T follicular helper cell (primary cell): ENCODE measurements around the gene RNF130.
"Not testable (repeated sequence)": the region's sequence is repeated elsewhere in the genome, so short reads cannot be mapped to it uniquely, and the experiment has no call there.

Experiments used
- DNase-seq: peaks from one replicate; pipeline ENCODE4 v3.0.0-alpha.2; 2020; ENCODE audit warnings: low read depth

The RNF130 gene

GRCh38 chr5:180103487-180104167 is 32.1 kb upstream of the RNF130 start:
- DNase-seq = no peak

GRCh38 chr5:180102636-180103035 is 31.1 kb upstream of the RNF130 start:
- DNase-seq = no peak

DNA sequence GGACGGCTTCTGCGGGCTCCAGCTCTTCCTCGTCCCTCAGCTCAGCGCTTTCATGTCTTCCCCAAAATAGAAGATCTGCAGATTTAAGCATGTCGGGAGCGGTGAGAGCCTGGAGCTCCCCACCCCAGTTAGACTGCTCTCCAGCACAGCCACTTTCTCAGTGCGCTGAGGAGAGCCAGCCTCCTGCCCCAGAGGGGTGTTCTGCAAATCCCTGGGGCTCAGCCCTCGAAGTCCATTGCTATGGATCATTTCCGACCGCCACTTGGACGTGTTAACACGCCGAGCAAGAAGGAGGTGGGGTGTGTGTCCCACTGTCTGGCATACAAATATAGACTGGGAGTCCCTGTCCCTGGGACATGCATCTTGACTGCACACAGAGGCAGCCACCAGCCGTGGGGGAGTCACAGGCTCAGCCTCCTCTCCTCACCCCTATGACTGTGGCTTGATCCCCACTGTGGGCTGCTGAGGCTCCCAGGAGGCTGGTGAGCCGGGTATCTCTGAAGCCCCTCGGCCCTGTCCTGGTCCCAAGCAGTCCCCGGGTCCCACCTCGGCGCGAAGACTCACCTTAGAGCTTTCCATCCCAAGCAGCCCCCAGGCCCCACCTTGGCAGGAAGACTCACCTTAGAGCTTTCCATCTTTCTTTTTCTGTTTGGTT is 30.0 kb upstream of the RNF130 start:
- no peak for DNase-seq

DNA sequence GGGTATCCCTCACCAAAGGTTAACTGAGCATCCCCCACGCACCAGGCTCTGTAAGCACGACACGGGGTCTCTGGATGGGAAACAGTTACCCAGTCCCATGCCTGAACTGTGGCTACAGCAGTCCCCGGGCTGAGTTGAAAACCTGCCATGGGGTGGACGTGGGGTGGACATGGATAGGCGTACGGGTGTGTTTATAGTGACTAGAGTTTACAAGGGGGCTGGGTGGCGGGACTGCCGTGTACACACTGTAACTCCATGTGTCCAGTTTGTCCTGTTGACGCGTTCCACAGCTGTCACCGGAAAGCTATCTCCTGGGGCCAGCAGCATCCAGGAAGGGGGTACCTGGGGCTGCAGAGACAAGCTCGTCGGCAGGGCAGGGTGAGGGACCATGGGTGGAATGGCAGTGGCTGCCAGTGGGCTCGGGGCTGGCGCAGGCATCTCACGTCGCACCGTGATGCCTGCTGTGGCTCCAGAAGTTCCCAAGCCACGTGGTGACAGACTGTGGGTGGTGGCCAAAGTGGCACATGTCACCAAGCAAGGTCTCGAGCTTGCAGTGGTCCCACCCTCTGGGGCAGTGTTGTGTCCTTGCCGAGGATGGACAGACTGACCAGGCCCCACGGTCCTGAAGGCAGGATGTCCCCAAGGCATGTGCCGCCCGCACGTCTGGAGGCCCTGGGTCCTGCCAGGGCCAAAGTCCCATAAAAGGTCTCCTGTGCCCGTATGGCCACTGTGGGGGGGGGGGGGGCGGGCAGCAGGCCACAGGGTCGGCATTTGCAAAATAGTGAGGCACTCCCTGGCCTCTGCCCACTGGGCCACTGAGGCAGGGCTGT is 29.3 kb upstream of the RNF130 start:
- DNase-seq = no peak

- no peak for DNase-seq
Observed at GRCh38 chr5:180099733-180100611, 28.4 kb upstream of the RNF130 start.

DNA sequence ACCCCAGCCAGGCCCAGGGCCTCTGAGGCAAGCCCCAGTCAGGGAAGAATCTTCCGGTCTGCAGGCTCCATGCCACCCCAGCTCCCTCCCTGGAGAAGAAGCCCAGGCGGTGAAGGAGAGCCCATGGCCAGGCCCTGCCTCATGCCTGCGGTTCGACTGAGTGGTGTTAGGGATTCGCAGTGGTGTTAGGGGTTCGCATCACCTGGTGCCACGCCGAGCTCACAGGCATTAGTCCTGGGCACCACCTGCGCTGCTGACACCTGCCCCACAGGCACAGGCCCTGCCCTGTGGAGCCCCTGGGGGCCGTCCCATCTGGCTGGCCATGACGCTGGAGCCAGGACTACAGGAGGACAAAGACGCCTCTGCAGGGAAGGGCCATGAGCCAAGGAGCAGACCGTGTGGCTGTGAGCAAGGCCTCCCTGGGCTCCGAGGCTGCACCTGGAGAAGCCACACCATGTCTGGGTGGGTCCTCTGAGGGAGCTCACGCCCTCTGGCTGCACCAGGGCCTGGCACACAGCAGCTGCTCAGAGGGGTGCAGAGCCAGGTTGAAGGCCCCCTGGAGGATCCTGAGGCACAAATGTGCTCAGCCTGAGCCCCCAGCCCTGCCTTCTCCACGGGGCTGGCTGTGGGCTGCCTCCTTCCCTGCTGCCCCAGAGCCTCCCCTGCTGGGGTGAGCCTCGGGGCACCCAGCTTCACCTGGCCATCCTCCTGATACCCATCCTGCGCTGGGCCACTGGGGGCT is 27.6 kb upstream of the RNF130 start:
- no peak for DNase-seq

DNA sequence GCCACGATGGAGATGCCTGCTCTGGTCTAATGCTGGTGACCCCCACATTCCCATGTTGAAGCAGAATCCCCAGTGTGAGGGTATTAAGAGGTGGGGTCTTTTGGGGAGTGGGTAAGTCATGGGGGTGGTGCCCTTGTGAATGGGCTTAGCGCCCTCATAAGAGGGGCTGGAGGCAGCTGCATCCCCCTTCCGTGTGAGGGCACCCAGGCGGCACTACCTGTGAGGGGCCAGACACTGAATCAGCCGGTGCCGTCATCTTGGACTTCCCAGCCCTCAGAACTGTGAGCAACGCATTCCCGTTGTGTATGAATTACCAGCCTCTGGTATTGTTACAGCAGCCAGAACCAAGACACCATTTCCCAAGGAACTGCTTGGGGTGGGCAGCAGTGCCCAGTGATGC is 27.0 kb upstream of the RNF130 start:
- no peak for DNase-seq

GRCh38 chr5:180097926-180098325 is 26.4 kb upstream of the RNF130 start:
- DNase-seq = no peak

GRCh38 chr5:180097163-180097894 is 25.8 kb upstream of the RNF130 start:
- no peak for DNase-seq

DNA sequence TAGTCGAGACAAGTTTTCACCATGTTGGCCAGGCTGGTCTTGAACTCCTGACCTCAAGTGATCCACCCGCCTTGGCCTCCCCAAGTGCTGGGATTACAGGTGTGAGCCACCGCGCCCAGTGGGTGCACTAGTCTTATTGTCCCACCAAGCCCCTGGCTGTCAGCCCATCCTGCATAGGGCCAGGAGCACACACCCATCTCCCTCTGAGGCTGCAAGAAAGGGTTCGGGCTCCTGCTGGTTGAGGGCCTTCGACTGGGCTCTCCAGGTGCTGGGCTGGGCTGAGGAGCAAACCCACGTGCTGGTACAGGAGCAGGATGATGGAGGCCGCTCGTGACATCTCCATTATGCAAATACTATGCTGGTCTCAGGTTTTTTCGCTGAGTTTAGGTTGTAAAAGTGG is 25.1 kb upstream of the RNF130 start:
- no peak for DNase-seq

DNA sequence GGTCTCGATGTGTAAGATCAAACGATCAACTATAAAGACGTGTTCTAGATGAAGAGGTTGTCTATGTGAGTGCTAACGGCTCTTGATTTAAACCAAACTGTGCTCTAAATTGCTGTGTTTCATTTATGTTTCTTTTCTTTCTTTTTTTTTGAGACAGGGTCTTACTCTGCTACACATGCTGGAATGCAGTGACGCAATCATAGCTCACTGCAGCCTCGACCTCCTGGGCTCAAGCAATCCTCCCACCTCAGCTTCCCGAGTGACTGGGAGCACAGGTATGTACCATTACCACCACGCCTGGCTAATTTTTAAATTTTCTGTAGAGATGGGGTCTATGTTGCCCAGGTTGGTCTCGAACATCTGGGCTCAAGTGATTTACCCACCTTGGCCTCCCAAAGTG is 24.0 kb upstream of the RNF130 start:
- DNase-seq = no peak

- no peak for DNase-seq
Observed at GRCh38 chr5:180093651-180094382, 22.3 kb upstream of the RNF130 start.

DNA sequence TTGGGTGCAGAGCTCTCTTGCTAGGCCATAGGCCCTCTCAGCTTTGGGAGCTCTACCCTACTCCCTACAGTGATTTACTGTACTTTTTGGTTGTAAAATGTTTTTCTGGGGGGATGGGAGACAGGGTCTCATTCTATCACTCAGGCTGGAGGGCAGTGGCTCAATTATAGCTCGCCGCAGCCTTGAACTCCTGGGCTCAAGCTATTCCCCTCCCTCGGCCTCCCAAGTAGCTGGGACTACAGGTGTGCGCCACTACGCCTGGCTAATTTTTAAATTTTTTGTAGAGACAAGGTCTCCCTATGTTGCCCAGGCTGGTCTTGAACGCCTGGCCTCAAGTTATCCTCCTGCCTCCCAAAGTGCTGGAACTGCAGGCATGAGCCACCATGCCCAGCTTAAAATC is 21.7 kb upstream of the RNF130 start:
- no peak for DNase-seq

- DNase-seq = no peak
Observed at GRCh38 chr5:180090769-180091546, 19.4 kb upstream of the RNF130 start.

- peak; percentile 71 for DNase-seq
Observed at GRCh38 chr5:180090098-180090768, 18.7 kb upstream of the RNF130 start.

- not testable (repeated sequence) for DNase-seq
Observed at GRCh38 chr5:180089628-180090027, 18.1 kb upstream of the RNF130 start.

GRCh38 chr5:180088561-180088960 is 17.0 kb upstream of the RNF130 start:
- DNase-seq = no peak

GRCh38 chr5:180086816-180087399 is 15.3 kb upstream of the RNF130 start:
- no peak for DNase-seq
